ENCODE results near the gene MANSC1.
"Not testable (repeated sequence)": the region's sequence is repeated elsewhere in the genome, so short reads cannot be mapped to it uniquely, and the experiment has no call there.

Gene MANSC1

GRCh38 chr12:12319451-12320183 is 30.4 kb downstream of the MANSC1 start:
- DNase-seq: no peak

GRCh38 chr12:12315838-12316237 is 34.2 kb downstream of the MANSC1 start:
- no peak for DNase-seq

- DNase-seq: not testable (repeated sequence)
Observed at GRCh38 chr12:12310695-12311094, 39.3 kb downstream of the MANSC1 start.

GRCh38 chr12:12305568-12306300 is 44.3 kb downstream of the MANSC1 start:
- peak; percentile 13 to 21 for DNase-seq

GRCh38 chr12:12302976-12303375 is 47.1 kb downstream of the MANSC1 start:
- DNase-seq: no peak

GRCh38 chr12:12301122-12301521 is 48.9 kb downstream of the MANSC1 start:
- DNase-seq: no peak

- no peak for DNase-seq
Observed at GRCh38 chr12:12297201-12297830, 52.7 kb downstream of the MANSC1 start.

- no peak for DNase-seq
Observed at GRCh38 chr12:12294215-12295005, 55.6 kb downstream of the MANSC1 start.

GRCh38 chr12:12290206-12290605 is 59.8 kb downstream of the MANSC1 start:
- DNase-seq: no peak

GRCh38 chr12:12286441-12286840 is 63.6 kb downstream of the MANSC1 start:
- DNase-seq: no peak

GRCh38 chr12:12282761-12283425 is 67.1 kb downstream of the MANSC1 start:
- DNase-seq: no peak

- DNase-seq: no peak
Observed at GRCh38 chr12:12282202-12282601, 67.8 kb downstream of the MANSC1 start.

- no peak for DNase-seq
Observed at GRCh38 chr12:12281134-12281533, 68.9 kb downstream of the MANSC1 start.

- no peak for DNase-seq
Observed at GRCh38 chr12:12278899-12279298, 71.1 kb downstream of the MANSC1 start.

All from activated CD4-positive, alpha-beta T cell treated with anti-CD3 and anti-CD28 coated beads, Interleukin-2, amount 50 U/mL, for 48 hours (primary cell).